HG03354 (cell line): ENCODE measurements around the gene KRTAP10-2.
"Not testable (repeated sequence)": the region's sequence is repeated elsewhere in the genome, so short reads cannot be mapped to it uniquely, and the experiment has no call there.

Experiments
- ATAC-seq: cut with Tn5 transposase; IDR thresholded peaks from one replicate; pipeline ENCODE4 v1.9.1; 2021; ENCODE audit warnings: mild to moderate bottlenecking; ENCODE audit not compliant: unreplicated experiment, poor library complexity, severe bottlenecking

KRTAP10-2 gene, protein sequence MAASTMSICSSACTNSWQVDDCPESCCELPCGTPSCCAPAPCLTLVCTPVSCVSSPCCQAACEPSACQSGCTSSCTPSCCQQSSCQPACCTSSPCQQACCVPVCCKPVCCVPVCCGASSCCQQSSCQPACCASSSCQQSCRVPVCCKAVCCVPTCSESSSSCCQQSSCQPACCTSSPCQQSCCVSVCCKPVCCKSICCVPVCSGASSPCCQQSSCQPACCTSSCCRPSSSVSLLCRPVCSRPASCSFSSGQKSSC

DNA sequence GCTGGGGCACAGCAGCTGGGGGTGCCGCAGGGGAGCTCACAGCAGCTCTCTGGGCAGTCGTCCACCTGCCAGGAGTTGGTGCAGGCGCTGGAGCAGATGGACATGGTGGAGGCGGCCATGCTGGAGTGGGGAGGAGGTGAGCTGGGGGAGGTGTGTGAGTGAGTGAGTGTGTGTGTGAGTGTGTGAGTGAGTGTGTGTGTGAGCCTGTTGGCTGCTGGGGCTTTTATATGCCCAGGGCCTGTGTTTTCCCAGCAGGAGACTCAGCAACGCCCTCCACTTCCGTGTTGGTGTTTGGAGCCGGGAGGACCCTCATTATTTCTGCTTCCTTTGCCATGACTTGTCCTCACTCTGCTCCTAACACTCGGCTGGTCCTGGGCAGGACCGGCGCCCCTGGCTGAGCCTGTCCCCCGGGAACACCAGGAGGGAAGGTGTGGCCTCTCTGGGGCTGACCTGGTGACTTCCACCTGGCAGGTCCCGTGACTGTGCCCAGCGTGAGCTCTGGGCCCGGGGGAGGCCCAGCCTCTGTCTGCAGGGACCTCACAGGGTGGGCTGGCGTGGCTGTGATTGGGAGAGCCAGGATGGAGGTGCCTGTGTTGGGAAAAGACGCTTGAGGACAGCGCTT lies at the start of gene KRTAP10-2:
KRTAP10-2 (minus strand) TSS at position 166 of the 622 bp plus-strand sequence; CDS start at position 119, 47 bp downstream.
- ATAC-seq = no peak

DNA sequence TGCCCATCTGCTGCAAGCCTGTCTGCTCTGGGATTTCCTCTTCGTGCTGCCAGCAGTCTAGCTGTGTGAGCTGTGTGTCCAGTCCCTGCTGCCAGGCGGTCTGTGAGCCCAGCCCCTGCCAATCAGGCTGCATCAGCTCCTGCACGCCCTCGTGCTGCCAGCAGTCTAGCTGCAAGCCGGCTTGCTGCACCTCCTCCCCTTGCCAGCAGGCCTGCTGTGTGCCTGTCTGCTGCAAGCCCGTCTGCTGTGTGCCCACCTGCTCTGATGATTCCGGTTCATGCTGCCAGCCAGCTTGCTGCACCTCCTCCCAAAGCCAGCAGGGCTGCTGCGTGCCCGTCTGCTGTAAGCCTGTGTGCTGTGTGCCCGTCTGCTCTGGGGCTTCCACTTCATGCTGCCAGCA lies 49.8 kb upstream of the KRTAP10-2 start:
- ATAC-seq = not testable (repeated sequence)

DNA sequence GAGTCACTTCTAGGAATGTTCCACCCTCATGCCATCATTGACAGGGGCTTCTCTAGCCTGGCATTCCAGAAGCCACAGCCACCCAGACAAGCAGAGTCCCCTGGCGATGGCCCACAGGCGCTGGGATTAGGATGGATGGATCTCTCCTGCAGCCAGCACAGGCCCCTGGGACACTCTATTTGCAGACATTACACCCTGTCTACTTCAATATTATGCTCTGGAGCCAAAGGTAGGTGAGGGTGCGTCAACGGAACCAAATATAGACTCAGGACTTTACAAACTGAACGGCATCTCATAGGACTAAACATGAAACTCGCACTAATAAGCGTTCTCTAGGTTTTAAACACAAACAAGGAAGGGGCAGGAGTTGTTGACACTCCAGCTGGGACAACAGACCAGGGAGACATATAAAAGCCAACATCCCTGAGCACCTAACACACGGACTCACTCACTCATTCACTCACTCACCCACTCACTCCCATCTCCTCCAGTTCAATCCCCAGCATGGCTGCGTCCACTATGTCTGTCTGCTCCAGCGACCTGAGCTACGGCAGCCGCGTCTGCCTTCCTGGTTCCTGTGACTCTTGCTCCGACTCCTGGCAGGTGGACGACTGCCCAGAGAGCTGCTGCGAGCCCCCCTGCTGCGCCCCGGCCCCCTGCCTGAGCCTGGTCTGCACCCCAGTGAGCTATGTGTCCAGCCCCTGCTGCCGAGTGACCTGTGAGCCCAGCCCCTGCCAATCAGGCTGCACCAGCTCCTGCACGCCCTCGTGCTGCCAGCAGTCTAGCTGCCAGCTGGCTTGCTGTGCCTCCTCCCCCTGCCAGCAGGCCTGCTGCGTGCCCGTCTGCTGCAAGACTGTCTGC lies 49.0 kb upstream of the KRTAP10-2 start, which contains the start of gene KRTAP10-7:
KRTAP10-7 (plus strand) TSS at position 480 of the 861 bp plus-strand sequence; CDS start at position 505, 25 bp downstream.
- not testable (repeated sequence) for ATAC-seq

DNA sequence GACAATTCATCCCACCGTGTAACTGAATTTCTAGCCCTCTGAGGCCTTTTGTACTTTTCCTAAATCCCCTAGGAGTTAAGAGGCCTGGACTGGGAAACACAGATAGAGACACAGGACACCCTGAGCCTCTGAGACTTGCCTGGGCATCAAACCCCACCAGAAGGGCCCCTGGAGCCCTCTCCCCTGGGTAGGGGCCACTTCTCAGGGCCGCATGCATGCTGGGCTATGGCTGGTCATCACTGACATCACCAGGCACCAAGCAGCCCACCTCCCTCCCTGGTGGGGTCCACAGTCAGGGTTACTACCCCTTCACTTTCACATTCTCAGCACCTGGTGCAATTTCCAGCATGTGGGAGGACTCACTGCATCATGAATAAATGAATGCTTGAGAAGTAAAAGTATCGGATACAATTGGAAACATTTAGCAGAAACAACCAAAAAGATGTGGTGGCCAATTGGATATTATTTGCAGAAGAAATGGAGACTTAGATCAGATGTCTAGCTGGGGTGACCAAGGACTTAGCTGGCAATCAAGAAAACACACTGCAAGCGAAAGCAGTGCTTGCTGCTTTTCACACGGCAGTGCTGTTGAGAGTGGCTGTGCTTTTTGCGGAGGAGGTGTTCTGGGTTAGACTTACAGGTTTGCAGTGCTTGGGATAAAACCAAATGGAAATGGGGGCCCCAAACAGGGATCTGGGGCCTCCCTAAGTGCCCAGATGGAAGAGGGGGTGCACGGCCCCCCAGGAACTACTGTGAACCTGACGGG lies 48.1 kb upstream of the KRTAP10-2 start:
- ATAC-seq = no peak

DNA sequence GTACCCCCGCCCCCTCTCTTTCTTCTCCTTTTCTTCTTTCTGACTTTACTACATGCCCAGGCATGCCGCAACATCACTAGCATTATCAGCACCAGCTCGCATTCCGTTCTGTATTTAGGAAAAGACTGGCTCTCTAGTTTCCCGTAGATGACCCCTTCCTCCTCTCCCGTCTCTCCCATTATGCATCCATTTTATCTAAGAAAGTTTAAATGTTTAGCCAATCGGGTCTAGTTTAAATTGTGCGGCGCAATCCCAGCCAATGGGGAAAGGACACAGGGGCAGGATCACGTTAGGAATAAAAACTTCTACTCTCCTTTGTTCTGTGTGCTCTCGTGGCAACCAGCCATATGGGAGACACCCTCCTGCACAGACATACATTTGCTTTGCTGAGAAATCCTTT lies 46.8 kb upstream of the KRTAP10-2 start:
- ATAC-seq = no peak

DNA sequence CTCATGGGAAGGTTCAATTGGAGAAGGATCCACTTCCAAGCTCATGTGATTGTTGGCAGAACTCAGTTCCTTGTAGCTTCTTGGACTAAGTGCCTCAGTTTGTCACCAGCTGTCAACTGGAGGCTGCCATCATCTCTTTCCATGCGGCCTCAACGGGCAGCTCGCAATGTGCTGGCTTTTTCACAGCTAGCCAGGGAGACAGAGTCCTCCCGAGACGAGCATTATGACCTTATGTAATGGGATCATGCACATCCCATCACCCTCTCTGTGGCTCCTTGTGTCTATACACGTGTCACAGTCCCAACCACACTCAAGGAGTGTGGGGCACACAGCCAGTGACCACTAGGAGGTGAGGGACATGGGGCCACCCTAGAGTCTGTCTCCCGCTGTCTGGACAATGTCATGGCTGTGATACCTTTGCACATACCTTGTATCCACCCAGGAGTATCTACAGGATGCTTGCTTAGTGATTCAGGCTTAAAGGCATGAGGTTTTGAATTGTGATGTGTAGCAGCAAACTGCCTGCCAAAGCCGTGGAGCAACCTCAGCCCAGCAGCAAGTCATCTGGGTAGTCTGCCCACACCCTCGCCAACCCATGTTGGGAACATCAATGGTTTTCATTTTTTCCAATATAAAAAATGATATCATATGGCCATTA lies 44.9 kb upstream of the KRTAP10-2 start:
- no peak for ATAC-seq

DNA sequence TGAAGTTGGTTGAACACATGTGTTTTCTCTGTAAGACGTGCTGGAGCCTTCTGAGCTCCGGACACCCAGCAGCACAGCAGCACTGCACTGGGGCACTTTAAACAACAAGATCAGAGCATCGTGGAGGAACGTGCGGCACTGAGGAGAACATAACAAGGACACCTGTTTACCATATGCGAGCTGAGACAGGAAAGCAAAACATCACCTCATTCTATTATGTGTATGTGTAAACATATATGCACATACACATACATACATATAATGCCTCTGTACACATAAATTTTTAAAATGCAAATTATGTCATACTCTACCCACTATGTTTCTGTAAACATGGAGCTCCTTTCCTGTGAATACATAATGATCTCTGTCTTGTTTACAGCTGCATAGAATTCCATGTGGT lies 44.2 kb upstream of the KRTAP10-2 start:
- no peak for ATAC-seq

DNA sequence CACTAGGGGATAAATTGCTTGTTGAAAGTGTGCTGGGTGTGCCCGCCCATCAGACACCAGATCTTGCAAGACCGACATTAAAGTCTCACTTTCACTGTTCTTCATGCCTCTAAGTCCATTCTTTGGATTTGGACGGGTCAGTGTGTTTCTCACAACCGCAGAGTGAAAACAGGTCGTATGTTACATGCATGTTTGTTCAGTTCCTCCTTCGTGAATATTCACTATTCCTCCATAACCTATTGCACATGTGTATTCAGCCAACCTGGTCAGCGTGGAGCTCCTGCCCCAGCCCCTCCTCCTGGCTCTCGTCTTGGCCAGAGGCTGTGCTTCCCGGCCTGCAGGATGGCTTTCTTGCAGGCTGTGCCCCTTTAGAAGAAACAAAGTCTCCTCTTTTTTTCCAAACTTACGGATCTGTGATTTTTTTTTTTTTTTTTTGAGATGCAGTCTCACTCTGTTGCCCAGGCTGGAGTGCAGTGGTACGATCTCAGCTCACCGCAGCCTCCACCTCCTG lies 43.2 kb upstream of the KRTAP10-2 start:
- ATAC-seq = no peak

DNA sequence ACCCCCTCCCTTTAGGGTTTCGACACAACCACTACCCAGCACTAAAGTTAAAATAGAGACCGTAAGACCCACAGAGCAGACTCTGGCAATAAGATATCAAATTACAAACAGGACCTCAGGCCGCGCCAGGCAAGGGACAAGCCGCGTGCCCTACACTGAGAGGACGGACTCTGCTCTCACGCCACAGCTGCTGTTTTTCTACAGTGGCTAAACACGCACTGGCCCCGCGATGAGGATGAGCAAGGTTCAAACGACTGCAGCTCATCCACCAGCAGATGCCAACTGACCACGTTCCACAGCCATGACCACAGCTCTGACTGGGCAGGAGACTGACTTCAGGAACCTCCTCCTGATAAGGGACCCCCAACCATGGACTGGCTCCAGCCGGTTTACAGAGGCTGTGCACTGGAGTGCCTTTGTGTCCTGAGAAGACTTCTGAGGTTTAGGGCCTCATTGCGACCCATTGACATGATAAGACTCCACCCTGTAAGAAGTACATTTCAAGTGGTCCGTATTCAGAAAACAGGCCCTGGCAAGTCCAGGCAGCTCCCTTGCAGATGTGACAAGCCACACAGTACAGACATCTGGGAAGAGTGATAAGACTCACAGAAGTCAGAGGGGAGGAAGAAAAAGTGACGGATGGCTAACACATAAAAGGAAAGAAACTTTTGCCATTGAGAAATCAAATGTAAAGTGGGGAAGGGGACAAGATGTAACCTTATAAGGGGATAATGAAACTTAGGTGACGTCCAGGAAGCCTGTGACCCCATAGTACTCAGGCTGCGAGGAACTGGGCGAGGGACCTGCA lies 42.5 kb upstream of the KRTAP10-2 start:
- ATAC-seq = no peak

DNA sequence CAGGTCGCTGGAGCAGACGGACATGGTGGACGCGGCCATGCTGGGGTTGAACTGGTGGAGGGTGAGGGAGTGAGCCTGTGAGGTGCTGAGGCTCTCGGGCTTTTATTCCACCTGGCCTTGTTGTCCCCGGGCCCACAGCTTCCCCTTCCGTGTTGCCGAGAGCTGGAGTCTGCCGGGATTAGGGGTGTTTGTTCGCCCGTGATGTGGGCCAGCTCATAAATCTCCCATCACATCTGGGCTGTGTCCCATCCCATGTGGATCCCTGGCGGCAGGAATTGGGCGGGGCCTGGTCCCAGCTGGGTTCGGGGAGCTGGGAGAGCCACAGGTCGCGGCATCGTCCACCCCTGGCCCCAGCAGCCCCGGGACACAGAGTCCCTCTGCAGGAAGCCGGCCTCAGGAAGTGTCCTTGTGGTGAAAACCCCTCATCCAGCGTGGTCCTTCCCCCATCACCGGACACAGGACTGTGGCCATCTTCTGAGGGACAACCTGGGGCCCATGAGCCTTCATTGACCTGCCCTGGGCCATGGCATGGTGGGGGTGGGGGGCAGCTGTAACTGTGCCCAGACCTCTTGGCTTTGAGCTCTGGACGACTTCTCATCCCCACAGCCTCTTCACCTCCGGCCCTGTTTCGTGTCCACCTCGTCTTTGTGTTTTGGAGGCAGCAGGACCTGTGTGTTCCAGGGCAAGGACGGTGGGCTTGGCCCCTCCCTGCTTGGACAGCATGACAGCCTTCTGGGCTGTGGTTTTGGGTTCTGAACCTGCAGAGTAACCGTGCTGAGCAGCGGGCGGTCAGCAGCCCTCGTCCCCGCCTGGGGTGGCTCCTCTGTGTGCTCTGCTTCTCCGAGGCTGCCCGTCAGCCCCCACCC lies 41.4 kb upstream of the KRTAP10-2 start, which contains the start of gene KRTAP10-6:
KRTAP10-6 (minus strand) TSS at position 60 of the 866 bp plus-strand sequence; CDS start at position 39, 21 bp downstream.
- no peak for ATAC-seq

DNA sequence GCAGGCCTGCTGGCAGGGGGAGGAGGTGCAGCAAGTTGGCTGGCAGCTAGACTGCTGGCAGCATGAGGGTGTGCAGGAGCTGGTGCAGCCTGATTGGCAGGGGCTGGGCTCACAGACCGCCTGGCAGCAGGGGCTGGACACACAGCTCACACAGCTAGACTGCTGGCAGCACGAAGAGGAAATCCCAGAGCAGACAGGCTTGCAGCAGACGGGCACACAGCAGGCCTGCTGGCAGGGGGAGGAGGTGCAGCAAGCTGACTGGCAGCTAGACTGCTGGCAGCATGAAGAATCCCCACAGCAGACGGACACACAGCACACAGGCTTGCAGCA lies 40.5 kb upstream of the KRTAP10-2 start:
- not testable (repeated sequence) for ATAC-seq

DNA sequence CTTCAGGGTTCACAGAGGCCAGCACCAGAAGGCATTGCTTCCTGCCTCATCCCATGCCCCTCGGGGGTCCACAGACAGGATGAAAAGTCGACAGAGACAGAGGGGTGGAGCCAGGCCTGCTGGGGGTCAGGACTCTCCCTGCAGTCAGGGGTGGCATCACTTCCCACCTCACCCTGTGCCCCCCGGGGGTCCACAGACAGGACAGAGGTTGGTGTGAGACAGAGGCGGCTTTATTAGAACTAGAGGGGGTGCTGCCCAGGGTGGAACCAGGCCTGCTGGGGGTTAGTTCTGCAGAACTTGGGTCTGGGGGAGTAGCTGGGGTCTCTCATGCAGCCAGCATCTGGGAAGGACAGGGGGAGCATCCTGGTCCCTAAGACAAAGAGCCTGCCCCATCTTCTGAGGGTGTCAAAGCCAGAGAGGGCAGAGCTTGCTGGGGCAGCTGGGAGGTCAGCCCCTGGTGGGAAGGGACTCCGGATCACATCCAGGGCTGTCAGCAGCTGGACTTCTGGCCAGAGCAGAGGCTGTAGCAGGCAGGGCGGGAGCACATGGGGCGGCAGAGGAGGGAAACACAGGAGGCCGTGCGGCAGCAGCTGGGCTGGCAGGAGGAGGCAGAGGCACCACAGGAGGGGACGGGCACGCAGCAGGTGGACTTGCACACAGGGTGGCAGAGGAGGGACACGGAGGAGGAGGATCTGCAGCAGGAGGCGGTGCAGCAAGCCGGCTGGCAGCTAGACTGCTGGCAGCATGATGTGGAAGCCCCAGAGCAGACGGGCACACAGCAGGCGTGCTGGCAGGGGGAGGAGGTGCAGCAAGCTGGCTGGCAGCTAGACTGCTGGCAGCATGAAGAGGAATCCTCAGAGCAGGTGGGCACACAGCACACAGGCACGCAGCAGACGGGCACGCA lies 39.8 kb upstream of the KRTAP10-2 start:
- ATAC-seq = not testable (repeated sequence)

DNA sequence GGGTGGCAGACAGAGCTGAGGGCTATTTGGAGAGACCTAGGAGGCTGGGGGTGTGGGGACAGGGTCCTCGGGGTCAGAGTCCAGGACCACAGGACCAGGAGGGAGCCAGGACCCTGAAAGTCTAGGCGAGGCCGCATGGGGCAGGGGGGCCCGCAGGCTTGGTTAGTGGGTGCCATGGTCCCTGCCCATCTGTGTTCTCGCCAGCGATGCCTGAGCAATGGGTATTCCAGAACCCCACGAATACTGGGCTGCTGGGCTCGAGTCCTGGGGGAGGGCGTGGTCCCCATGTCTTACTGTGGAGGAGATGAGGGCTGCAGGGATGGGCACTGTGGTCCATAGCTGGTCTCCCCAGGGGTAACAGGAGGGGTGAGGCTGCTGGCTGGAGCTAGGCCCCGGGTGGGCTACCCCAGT lies 39.0 kb upstream of the KRTAP10-2 start:
- ATAC-seq = no peak

DNA sequence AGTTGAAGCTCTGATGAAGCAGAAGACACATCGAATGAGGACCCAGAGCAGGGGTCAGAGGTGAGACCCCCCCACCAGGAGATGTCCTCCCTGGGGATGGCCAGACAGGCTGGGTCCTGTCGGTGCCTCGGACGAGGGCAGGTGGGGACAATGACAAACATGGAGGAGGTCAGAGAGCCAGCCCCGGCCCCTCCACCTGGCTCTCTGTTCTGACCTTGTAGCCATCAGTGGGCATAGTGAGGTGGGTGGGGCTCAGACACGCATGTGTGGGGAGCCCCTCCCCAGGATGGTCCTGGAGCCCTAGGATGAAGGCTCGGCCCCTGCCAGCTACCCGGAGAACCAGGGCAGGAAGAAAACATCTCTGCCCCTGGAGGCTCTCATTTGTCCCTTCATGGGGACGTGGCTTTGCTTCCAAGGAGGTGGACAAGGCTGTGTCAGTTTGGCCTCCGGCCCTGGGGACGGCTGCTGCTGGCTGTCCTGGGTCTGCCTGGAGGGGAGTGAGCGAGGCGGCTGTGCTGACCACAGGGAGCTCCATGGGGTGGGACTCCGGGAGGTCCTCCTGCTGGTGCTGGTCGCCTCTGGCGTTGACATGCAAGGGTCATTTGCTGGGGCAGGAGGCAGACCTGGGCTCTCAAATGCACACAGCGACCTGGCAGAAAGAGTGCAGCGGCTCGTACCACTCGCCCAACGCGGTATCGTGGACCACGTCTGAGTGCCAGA lies 38.4 kb upstream of the KRTAP10-2 start:
- ATAC-seq = no peak

DNA sequence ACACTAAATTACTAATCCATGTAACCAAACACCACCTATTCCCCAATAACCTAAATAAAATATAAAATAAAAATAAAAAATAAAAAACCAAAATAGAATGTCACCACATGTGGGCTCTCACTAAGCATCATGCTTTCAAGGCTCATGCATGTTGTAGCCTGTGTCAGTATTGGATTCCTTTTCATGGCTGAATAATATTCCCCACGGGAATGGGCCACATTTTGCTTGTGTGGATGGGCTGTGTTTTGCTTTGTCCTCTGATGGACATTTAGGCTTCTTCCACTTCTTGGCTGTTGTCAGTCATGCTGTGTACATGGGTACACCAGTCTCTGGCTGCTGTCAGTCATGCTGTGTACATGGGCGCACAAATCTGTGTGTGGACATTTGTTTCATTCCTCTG lies 37.8 kb upstream of the KRTAP10-2 start:
- ATAC-seq = no peak

DNA sequence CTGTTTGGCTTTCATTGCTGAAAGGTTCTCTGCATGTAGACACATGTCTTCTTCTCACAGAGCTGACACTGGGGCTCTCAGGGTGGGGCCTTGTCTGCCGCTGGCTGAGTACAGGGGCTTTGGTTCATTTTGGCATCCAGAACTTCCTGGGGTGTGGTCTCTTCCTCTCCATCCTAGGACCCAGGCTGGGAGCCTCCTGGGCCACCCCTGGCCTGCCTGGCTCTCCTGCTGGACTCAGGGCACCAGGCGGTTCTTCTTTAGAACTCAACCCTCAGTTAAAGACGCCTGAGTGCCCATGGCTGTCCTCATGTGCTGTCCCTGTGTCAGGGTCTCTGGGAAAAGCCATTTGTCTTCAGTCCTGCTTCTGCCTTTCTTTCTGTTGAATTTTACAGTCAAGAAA lies 34.6 kb upstream of the KRTAP10-2 start:
- ATAC-seq = no peak
